Measurements from ENCODE around the gene HS3ST5. TPM values are rescaled to one million over a fixed set of nuclear protein-coding genes. Genes with fewer than 3 reads are reported as not detected.

Gene HS3ST5
- total and polyA plus RNA-seq, 2 experiments from 2014 or later = 2.8 to 3.5 TPM

GRCh38 chr6:114138577-114139248 lies 204.1 kb downstream of the HS3ST5 start:
- H3K36me3 Mint-ChIP-seq (ENCODE audit: low read depth) = no peaks in the 10 kb centered on the region; the same call in 2 of the 3 replicates

More at GRCh38 chr6:114138577-114139248, 204.1 kb downstream of the HS3ST5 start:
- no peak for ATAC-seq
- Mint-ChIP-seq H3K9me3 (no peaks in the 10 kb centered on the region), H3K4me1 (peaks cover 11% of the 10 kb centered on the region), H3K4me3 (no peak overlapping the region), H3K27ac (no peak overlapping the region), H3K27me3 (ENCODE audit: insufficient read depth, low read depth, poor library complexity) (no peaks in the 10 kb centered on the region)
- H3K4me3 ChIP-seq = no peak overlapping the region
- TF ChIP-seq STAT1 (IDR thresholded peaks at IDR 0.05; ENCODE audit: unreplicated experiment) (no peak), ETS1 (IDR thresholded peaks at IDR 0.05) (no peak), EZH2phosphoT487 (IDR thresholded peaks at IDR 0.05; ENCODE audit: unreplicated experiment) (no peak), ZNF114 (CRISPR knock-in tag; IDR thresholded peaks at IDR 0.05) (no peak), ZNF462 (CRISPR knock-in tag; IDR thresholded peaks at IDR 0.05) (no peak), CREB1 (CRISPR knock-in tag; IDR thresholded peaks at IDR 0.05; ENCODE audit: low read depth) (no peak), ZNF331 (CRISPR knock-in tag; IDR thresholded peaks at IDR 0.05; ENCODE audit: low read depth) (no peak), NANOG (IDR thresholded peaks at IDR 0.05; ENCODE audit: borderline replicate concordance) (no peak), CTCF (conservative IDR thresholded peaks at IDR 0.05; ENCODE audit: low read depth in 2 of 2) (no peak), JUNB (IDR thresholded peaks at IDR 0.05; ENCODE audit: unreplicated experiment) (no peak), REST (IDR thresholded peaks at IDR 0.05; ENCODE audit: unreplicated experiment) (no peak), EZH2 (IDR thresholded peaks at IDR 0.05; ENCODE audit: low read depth, unreplicated experiment) (no peak), POLR2AphosphoS5 (IDR thresholded peaks at IDR 0.05; ENCODE audit: low read depth) (no peak)
- no peak overlapping the region for H2AFZ ChIP-seq
- 0 out of 2 replicates have a peak, but pooled peaks cover 5% of the 10 kb centered on the region for H3K4me1 ChIP-seq (ENCODE audit: insufficient read depth)
- no peak overlapping the region for H3K4me2 ChIP-seq
- H4K20me1 ChIP-seq (replicated peaks; ENCODE audit: insufficient read depth) = no peaks in the 10 kb centered on the region
- no peaks in the 10 kb centered on the region for H3K9me2 ChIP-seq (ENCODE audit: insufficient read depth)
- H3K36me3 ChIP-seq (ENCODE audit: insufficient read depth) = no peaks in the 10 kb centered on the region
- H3F3A ChIP-seq (replicated peaks; ENCODE audit: low read depth) = no peaks in the 10 kb centered on the region
- no peak overlapping the region for H3K27ac ChIP-seq (ENCODE audit: low read depth)
- no peaks in the 10 kb centered on the region for H3K79me2 ChIP-seq (replicated peaks; ENCODE audit: insufficient read depth)
- no peaks in the 10 kb centered on the region for H3K27me3 ChIP-seq (ENCODE audit: insufficient read depth)
- no peak for DNase-seq (ENCODE audit: low spot score)

All from GM23338 (cell line).